Astrocyte of the cerebellum (primary cell): ENCODE data around the gene GSG1L.

Experiments
- DNase-seq: peaks from one replicate; pipeline ENCODE4 v3.0.0-alpha.2; 2011; ENCODE audit warnings: low read depth
- H3K4me3 ChIP-seq: 2 replicates; pipeline ENCODE4 v1.5.1; 2011; ENCODE audit warnings: mild to moderate bottlenecking, low read depth, low read length, moderate library complexity
- in situ Hi-C: cut with HindIII; loops from 2 replicates; pipeline ENCODE4 v1.10.0; 2017; ENCODE audit warnings: low sequenced_read_pairs
- TF ChIP-seq, protein P1 (sequence below): IDR thresholded peaks from 2 replicates; pipeline ENCODE4 v1.5.1; 2012; ENCODE audit warnings: low read length, low read depth, moderate library complexity, mild to moderate bottlenecking; ENCODE audit errors: missing control alignments

GSG1L gene

DNA sequence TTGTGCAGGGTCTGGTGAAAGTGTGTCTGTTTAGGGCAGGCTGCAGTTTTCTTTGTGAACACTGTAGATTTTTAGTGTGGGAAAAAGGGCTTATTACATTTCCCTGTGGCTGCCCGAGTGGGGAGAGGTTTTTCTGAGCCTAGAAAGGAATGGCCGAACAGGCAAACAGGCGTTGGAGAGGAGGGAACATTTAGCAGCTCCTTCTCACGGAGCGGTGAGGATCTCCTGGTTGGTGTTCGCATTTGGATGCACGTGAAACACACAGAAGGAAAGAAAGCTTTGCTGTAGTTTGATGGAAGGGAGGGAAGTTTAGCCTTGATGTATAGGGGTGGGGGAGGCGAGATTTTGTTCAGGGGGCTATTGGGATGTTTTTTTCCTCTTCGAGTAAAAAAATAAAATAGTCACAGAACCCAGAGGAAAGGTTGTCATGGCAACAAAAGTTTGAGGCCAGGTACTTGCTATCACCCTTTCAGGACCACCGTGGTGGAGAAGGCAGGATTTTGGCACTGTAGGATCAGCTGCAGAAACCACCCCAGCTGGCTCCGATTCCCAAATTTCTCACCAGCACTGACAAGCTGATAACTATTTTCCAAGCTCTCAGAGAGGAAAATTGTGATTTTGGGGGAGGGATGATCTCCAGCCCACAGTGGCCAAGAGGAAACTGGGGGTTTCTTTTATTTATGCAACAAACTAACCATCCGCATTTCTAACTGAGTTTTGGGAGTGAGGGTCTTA lies 3.5 kb downstream of the GSG1L start:
- no peak overlapping the region for H3K4me3 ChIP-seq
- TF ChIP-seq, protein P1, sequence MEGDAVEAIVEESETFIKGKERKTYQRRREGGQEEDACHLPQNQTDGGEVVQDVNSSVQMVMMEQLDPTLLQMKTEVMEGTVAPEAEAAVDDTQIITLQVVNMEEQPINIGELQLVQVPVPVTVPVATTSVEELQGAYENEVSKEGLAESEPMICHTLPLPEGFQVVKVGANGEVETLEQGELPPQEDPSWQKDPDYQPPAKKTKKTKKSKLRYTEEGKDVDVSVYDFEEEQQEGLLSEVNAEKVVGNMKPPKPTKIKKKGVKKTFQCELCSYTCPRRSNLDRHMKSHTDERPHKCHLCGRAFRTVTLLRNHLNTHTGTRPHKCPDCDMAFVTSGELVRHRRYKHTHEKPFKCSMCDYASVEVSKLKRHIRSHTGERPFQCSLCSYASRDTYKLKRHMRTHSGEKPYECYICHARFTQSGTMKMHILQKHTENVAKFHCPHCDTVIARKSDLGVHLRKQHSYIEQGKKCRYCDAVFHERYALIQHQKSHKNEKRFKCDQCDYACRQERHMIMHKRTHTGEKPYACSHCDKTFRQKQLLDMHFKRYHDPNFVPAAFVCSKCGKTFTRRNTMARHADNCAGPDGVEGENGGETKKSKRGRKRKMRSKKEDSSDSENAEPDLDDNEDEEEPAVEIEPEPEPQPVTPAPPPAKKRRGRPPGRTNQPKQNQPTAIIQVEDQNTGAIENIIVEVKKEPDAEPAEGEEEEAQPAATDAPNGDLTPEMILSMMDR = no peak
- in situ Hi-C loops = no loop called here
- no peak for DNase-seq

DNA sequence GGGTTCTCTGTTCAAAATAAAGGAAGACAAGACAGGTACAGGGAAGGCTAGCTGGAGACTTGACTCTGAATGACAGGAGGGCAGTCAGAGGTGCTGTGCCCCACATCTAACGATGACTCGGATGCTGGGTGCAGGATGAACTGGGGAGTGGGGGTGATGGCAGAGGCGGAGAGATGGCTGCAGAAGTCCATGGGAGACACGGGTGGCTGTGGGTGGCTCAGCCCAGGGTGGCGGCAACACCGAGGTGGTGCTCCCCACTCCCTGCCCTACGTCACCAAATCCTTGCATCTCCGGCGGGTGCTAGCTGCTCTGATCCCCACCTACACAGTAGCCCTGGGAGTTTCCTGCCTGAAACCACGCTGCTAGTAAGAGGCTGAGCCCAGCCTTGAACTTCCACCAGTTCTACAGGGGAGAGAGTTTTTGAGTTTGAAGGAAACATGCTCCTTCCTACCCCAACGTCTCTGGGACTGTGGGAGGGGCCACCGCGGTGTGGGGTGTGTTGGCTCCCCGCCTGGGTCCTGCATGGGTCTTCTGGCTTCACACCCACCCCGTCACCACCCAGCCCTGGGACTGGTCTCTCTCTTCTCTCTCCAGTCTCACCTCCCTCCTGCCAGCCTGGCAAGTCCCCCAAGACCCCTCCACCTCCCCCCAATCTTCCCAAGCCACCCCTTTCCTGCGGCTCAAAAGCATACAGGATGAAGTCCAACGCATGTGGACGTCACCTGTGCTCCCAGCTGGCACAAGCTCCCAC lies 4.5 kb downstream of the GSG1L start:
- in situ Hi-C loops = no loop called here
- DNase-seq = no peak
- no peak overlapping the region for H3K4me3 ChIP-seq
- TF ChIP-seq, protein P1 = no peak

DNA sequence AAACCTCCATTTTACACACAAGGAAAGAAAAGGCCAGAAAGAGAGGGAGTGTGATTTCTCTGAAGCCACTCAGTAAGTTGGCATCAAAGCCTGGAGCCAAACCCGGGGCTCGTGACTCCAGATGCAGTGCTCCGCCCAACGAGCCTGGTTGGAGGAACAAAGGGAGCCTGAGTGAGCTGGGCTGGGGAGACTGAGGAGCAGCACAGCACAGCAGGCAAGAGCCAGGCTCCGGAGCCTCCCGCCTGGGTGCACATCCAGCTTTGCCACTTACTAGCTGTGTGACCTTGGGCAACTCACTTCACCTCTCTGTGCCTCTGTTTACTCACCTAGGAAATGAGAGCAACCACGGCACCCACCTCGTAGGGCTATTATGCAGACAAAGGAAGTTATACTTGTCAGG lies 5.6 kb downstream of the GSG1L start:
- H3K4me3 ChIP-seq = no peak overlapping the region
- in situ Hi-C loops = no loop called here
- TF ChIP-seq, protein P1 = no peak
- DNase-seq = no peak

DNA sequence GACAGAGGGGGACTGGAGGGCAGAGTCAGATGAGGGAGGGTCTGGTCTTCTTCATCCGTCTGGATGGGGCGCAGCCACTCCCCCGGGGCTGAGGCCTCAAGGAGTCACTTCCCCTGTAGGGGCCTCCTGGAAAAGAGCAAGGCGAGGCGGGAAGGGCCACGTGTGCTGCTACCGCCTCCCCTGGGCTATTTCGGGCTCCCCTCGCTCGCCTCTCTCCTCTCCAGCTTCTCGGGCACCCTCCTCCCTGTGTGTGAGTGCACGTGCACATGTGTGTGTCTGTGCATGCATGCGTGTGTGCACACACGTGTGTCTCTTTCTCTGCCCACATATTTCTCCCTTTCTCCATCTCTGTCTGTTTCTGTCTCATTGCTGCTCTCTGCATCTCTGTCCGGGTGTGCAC lies 10.1 kb downstream of the GSG1L start:
- in situ Hi-C loops = no loop called here
- no peak for DNase-seq
- no peak overlapping the region for H3K4me3 ChIP-seq
- TF ChIP-seq, protein P1 = no peak

DNA sequence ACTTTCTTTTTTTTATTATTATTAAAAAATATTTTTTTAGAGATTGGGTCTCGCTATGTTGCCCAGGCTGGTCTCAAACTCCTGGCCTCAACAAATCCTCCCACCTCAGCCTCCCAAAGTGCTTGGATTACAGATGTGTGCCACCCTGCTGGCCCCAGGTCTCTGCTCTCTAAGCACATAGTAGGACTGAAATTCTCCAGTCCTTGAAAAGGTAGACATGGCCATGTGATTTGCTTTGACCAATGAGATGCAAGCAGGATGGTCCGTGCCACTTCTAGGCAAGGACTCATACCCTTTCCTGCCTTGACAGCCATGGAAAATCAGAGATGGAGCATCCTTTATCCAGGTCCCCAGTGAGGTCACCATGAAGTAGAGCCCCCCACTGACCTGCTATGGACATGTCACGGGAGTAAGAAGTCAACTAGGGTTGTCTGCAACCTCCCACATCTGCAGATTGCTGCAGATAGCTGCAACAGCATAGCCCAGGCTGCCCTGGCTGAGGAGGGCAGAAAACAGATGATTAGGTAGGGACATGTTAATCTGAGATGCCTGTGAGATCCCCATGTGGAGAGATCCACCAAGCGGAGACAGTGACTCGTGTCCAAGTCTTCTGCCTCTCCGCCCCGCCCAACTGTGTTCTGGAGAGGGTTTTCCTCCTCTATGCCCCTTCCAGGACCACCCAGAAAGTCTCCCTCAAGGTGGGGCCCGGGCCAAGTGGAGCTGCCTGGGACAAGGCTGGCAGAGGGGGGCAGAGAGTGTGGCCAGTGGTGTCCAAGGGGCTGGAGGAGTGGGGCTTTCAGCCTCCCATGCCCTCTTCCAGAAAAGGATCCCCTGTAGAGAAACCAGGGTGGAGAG lies 11.0 kb downstream of the GSG1L start:
- in situ Hi-C loops = no loop called here
- TF ChIP-seq, protein P1 = no peak
- DNase-seq = no peak
- no peak overlapping the region for H3K4me3 ChIP-seq

DNA sequence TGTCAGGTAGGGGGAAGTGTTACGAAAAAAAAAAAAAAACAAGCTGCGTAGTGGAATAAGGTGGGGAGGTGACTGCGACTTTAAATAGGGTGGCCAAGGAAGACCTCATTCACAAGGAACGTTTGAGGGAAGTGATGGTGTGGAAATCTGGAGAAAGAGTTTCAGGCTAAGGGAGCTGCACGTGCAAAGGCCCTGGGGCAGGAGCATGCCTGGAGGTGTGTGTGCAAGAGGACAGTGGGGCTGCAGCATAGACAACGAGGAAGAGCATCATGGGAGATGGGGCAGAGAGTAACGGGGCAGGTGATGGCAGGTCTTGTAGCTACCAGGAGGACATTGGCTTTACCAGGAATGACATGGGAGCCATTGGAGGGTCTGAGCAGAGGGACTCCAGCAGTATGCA lies 12.0 kb downstream of the GSG1L start:
- DNase-seq = no peak
- TF ChIP-seq, protein P1 = no peak
- no peak overlapping the region for H3K4me3 ChIP-seq
- in situ Hi-C loops = no loop called here
